Measurements from ENCODE around the gene USP51.
"Not testable (repeated sequence)": the region's sequence is repeated elsewhere in the genome, so short reads cannot be mapped to it uniquely, and the experiment has no call there.

USP51 gene

DNA sequence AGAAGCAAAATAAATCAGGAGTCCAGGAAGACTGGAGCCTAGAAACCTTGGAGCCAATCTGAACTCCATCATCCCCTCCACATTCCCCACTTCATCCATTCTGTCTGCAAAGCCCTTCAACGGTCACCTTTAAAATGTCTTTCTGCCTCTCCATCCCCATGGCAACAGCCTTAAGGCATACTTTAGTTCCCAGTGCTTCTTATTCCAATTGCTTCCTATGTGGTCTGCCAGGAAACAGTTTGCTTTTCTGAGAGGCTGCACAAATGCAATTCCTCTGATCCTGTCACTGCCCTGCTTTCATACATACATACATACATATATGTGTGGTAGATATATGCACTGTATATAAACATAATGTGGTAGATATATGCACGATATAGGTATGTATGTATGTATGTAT is 38.5 kb downstream of the USP51 start:
- DNase-seq (ENCODE audit: low read depth): no peak
- TF ChIP-seq, protein P1, sequence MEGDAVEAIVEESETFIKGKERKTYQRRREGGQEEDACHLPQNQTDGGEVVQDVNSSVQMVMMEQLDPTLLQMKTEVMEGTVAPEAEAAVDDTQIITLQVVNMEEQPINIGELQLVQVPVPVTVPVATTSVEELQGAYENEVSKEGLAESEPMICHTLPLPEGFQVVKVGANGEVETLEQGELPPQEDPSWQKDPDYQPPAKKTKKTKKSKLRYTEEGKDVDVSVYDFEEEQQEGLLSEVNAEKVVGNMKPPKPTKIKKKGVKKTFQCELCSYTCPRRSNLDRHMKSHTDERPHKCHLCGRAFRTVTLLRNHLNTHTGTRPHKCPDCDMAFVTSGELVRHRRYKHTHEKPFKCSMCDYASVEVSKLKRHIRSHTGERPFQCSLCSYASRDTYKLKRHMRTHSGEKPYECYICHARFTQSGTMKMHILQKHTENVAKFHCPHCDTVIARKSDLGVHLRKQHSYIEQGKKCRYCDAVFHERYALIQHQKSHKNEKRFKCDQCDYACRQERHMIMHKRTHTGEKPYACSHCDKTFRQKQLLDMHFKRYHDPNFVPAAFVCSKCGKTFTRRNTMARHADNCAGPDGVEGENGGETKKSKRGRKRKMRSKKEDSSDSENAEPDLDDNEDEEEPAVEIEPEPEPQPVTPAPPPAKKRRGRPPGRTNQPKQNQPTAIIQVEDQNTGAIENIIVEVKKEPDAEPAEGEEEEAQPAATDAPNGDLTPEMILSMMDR (IDR thresholded peaks at IDR 0.05; ENCODE audit: insufficient read depth, low read depth, low read length, missing control alignments): no peak
- H3K4me3 ChIP-seq (ENCODE audit: low read length): no peak overlapping the region

DNA sequence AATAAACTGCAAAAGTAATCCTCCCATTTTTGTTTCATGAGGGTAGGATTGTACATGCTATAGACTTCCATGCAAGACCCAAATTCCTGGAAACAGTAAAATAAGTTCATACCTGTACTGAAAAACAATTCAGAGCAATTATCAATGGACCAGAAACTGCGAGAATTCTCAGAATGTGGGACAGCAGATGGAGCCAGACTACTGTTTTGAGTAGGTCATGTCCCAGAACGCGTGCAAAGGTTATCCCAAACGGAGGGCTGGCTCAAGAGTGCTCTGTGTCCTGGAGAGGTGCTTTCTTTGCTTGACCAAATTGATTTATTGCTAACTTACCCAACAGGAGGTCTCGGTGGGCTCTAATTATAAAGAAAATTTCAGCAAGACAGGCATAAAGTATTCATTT is 39.4 kb downstream of the USP51 start:
- H3K4me3 ChIP-seq (ENCODE audit: low read length): no peak overlapping the region
- DNase-seq (ENCODE audit: low read depth): peak; percentile 3
- TF ChIP-seq, protein P1 (IDR thresholded peaks at IDR 0.05; ENCODE audit: insufficient read depth, low read depth, low read length, missing control alignments): no peak

DNA sequence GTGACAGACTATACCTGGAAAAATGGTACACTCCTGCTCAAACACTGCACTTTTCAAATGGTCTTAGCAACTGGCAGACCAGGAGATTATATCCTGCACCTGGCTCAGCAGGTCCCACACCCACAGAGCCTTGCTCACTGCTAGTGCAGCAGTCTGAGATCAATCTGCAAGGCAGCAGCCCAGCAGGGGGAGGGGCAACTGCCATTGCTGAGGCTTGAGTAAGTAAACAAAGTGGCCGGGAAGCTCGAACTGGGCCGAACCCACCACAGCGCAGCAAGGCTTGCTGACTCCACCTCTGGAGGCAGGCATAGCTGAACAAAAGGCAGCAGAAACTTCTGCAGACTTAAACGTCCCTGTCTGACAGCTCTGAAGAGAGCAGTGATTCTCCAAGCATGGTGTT is 46.2 kb downstream of the USP51 start:
- not testable (repeated sequence) for H3K4me3 ChIP-seq (ENCODE audit: low read length); DNase-seq (ENCODE audit: low read depth)

Data from epithelial cell of esophagus (primary cell).